ENCODE measurements around the gene KDM6A.
"Not testable (repeated sequence)": the region's sequence is repeated elsewhere in the genome, so short reads cannot be mapped to it uniquely, and the experiment has no call there.

The KDM6A gene

DNA sequence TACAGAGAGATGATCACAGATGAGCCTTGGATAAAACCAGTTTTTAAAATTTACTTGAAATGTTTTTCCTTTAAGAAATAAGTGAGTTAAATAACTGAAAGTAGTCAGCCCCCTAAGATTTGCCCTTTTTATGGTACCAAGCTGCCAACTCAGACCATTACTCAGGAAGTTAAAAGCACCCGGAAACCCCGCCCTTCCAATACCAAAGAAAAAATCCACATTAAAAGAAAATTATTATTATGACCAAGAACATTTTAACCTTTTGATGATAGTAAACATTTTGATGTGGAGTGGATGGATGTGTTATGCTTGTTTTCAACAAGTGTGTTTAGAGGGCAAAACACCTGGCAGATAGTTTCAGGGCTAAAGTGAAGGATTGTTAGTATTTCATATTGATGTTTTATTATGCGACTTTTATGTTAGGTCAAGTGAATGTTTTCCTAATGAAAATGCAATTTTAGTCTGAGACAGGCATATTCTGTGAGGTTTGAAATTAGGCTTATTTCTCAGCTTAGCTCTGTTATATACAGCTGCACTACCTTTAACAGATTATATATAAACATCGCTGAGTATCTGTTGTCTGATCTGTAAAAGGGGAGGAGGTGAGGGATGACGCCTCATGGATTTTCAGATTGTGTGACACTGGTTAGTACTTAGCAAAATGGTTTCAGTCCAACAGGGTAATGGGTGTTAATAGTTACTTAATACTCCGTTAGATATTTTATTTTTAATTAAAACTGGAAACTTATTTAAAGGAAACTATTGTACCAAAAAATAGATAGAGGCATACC, 89.0 kb downstream of the KDM6A start:
- DNase-seq: no peak

DNA sequence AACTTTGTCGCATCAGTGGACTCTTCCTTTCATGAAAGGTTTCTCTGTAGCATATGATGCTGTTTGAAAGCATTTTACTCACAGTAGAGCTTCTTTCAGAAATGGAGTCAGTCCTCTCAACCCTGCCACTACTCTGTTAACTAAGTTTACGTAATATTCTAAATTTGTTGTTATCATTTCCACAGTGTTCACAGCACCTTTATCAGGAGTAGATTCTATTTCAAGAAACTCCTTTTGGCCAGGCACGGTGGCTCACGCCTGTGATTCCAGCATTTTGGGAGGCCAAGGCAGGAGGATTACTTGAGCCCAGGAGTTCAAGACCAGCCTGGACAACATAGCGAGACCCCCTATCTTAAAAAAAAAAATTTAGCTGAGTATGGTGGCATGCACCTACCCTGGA, 90.0 kb downstream of the KDM6A start:
- no peak for DNase-seq

DNA sequence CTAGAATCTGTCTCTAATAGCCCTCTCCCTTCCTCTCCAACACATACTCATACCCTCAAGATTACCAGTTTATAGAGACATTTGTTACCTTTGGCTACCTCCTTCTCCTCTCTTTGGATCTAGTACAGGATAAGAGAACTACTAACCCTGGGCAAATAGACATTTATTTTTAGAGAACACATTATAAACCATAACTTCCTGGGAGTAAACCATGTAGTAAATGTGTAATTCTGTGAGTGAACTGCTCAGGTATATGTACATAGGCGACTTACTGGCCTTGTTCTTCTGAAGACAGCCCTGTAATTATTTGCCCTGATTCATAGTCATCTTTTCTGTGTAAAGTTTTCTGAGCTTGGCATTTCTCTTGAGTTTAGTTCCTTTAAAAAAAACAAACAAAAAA, 94.2 kb downstream of the KDM6A start:
- no peak for DNase-seq

DNA sequence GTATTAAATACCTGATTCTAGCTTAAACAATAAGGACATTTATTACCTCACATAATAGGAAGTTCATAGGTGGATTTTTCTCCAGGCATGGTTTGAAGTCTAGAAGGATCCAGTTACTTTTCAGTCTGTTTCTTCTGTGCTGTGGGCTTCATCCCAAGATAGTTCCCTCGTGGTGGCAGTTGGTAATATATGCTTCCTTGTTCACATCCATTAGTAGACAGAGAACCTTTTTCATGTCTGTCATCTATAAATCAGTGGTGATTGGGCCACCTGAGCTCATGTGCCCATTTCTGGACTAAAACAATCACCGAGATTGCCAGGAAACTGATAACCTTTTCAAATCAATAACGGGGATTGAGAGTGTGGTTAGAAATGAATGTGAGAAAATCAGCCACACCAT, 97.7 kb downstream of the KDM6A start:
- DNase-seq: no peak

DNA sequence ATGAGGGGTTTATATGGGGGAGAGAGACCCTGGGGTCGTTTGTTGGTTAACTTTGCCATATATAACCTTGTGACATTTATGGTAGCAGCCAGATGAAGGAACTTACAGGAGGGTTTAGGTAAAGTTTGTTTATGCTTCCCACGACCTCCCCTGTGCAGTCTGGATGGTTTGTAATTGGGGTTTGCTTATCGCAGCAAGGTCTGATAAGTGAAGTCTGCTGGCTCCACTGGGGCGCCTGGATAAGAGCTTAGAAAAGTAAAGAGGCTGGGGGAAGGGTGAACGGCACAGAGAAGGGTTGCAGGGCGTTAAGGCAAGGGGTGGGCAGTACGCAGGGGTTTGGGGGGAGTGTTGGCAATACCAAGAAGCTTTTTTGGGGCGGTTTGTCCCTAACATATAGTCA, 98.7 kb downstream of the KDM6A start:
- no peak for DNase-seq

DNA sequence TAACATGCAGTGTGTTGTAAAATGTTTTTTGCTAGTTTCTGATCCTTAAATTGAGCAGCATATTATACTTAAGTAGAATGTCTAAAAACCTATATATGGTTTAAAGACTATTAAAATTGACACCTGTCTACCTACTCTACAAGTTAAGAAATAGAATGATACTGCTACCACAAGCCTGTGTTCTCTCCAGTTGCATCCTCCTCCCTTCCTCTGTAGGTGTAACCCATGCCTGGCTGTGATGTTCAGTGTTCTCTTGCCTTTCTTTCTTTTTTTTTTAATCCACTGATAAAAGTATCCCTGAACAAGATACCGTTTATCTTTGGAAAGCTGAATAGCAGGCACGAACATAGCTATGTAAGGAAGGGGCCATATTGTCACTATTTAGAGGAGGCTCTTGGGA, 99.1 kb downstream of the KDM6A start:
- DNase-seq: no peak

DNA sequence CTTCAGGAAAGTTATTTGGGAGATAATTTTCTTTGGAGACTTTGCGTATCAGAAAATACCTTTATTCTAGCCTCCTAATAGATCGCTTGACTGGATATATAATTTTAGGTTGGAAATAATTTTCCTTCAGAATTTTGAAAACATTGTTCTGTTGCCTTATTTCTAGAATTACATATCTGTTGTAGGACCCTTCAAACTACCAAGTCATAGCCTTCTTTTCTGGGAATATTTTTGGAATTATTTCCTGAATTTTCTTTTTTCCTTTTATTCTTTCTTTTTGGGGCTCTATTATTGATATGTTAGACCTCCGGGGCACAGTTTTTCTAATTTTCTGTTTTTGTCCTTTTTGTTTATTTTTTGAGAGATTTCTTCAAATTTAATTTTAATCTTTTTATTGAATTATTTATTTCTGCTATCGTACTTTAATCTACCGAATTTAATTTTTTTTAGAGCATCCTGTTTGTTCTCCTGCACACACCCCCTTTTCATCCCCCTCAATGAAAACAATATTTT, 100.5 kb downstream of the KDM6A start:
- DNase-seq: no peak

DNA sequence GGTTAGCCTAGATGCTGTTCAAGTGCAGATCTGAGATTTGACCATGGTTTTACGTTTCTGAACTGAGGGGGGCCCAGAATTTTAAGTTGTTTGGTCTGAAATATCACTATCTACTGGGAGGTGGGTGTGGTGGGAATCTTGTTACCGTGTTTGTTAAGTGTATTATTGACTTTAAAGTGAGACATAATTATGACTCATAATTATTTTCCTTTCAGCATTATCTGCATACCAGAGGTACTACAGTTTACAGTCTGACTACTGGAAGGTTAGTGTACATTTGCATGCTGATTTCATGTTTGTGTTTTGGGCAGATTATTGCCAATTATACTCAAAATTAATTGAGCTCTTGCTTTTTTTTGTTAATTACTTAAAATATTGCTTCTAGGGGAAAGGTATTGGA, 101.5 kb downstream of the KDM6A start:
- DNase-seq: no peak

DNA sequence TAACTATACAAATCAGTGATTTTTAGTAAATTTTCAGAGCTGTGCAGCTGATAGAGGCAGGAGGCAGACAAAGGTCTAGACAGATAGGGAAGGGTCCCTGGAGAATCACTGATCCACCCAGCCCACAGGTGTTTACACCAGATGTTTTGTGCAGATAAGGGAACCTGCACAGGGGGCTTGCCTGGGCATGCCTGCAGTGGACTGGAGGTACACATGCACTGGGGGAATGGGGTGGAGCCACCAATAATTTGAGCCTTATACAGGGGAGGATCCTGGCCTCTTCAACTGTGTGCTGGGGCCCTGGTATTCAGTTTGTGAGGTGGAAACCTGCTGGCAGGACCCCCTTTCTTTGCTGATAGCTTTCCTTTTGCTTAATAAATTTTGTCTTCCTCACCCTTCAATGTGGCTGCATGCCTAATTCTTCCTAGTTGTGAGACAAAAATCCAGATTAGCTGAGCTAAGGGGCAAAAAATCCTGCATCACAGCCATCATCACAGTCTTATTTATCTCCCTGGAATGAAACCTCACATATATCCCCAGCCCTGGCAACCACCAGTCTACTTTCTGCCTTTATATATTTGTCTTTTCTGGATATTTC, 102.8 kb downstream of the KDM6A start:
- no peak for DNase-seq

DNA sequence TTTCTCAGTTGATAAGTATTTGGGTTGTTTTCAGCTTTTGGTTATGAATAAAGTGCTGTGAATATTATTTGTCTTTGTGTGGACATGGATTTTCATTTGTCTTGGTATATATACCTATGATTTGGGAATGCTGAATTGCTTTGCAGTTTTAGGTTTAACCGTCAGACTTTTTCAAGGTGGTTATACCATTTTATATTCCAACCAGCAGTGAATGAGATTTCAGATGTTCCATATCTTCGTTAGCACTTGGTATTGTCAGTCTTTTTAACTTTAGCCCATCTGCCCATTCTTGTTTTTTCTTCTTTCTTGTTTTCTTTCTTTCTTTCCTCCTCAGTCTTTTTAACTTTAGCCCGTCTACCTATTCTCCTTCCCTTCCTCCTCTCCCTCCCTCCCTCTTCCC, 106.0 kb downstream of the KDM6A start:
- no peak for DNase-seq

DNA sequence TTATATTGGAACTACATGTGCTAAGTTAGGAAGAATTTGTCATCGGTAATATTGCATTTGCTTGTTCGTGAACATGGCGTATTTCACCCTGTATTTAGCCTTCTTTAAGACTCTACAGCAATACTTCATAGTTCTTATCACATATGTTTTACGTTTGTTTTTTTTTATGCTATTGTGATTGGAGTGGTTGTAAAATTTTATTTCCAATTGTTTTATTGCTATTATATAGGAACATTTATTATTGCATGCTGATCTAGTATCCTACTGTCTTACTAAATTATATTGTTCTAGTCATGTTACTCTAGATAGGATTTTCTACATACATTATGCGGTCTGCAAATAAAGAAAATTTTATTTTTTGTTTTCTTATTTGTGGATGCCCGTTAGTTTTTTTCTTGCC, 107.4 kb downstream of the KDM6A start:
- DNase-seq: no peak

DNA sequence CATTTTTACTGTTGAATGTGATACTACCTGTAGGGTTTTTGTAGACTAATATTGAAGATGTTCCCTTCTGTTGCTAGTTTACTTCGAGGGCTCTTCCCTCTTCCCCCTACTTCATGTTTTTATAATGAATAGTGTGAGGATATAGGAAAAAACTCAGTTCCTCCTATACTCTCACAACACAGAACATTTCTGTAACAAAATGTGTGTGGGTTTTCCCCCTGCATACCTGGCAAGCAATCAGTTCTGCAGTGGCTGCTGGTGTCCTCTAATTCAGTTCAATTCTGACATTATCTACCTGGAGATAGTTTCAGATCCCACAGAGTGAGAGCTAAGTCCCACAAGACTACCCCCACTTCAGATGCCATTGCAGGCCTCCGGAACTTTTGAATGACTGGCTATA, 107.9 kb downstream of the KDM6A start:
- DNase-seq: no peak

DNA sequence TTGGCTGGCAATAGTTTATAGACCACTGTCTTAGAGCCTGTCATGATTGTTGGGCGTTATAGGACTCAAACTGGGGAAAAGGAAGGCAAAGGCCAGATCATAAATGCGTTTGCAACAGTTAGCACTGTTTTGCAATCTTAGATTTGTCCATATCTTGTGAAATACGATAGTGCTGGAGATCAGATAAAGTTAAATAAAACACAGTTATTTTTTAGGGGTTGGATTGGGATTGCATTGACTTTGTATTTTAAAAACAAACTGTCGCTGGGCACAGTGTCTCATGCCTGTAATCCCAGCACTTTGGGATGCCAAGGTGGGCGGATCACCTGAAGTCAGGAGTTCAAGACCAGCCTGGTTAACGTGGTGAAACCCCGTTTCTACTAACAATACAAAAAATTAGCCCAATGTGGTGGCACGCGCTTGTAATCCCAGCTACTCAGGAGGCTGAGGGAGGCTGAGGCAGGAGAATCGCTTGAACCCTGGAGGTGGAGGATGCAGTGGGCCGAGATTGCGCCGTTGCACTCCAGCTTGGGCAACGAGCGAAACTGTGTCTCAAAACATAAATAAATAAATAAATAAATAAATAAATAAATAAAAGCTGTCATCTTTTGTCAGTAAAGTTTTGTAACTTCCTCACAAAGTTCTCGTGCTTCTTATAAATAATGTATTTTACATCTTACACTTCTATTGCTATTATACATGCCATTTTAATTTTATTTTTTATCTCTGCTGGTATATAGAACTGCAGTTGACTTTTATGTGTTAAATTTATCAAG, 117.2 kb downstream of the KDM6A start:
- DNase-seq: no peak

DNA sequence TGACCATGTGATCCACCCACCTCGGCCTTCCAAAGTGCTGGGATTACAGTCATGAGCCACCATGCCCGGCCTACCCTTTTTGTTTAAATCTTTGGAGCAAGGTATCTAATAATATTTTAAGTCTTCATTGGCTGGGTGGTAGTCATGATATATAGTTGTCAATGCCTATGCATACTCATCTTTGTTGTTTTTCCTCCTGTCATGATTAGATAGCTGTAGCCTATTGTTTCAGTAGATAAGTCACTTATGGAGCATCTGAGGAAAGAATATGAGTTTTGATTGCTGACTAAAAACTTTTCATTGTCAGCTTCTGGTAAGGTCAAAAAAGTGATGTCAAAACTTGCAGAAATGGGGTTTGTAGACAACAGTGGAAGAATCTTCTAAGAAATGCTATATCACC, 119.8 kb downstream of the KDM6A start:
- no peak for DNase-seq

DNA sequence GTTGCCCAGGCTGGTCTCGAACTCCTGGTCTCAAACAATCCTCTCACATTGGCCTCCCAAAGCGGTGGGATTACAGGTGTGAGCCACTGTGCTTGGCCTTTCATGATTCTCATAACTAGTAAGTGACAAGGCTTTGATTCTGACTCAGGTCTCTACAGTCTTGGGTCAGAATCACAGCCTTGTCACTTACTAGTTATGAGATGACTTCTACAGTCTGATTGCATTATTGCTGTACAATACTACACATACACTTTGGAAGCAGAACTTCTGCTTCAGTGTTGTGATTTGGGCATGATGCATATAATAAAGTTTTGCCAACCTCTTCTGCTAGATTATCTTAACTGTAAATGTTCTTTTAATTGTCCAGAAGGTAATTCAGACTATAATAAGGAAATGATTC, 123.3 kb downstream of the KDM6A start:
- no peak for DNase-seq

DNA sequence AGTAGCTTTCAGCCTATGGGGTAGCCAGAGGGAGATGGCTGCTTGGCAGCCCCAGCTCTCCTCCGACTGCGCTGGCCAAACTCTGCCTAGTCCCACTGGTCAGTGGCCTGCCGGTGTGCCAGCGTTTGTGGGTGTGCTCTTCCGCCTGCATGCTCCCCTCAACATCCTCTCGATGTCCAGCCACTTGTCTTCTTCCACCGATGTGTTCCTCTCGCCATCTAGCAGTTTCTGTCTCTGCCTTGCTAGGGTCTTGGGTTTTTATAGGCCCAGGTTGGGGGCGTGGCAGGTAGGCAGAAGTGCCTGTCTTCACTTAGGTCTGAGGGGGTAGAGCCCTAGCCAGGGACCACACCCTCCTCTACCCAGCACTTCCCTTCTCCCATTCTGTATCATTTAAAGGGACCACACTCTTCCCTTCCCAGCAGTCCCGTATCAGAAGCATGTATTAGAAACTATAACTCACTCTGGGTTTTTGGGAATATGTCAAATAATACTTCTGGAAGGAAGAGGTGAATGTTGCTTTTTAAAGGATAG, 124.4 kb downstream of the KDM6A start:
- DNase-seq: no peak

DNA sequence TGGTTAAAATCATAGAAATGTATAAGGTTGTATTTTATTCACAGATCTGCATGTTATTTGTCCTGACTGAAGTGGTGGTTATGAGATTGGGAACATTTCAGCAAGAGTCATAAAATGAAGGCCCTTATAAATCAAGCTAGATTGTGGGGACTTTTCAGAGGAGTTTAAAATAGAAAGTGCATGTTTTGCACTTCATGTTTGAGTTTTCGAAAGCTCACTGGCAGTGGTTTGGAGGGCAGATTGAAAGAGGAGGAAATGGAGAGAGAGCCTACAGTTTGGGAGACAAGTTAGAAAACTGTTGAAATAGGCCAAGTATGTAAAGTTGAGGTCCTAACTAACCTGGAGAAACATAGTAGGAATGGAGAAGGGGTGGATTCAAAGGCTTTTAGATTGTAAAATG, 124.9 kb downstream of the KDM6A start:
- no peak for DNase-seq

DNA sequence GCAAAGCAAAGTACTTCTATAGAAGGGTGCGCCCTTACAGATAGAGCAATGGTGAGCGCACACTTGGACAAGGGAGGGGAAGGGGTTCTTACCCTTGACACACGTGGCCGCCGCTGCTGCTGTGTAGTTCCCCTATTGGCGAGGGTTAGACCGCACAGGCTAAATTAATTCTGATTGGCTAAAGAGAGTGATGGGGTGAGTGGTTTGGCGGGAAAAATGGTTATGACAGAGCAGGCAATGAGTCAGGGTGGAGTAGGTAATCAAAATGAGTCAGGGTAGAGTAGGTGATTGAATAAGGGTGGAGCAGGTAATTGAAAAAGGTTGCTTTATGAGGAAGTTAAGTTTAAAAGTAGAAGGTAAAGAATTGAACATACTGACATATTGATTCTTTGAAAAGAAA, 126.2 kb downstream of the KDM6A start:
- DNase-seq: not testable (repeated sequence)

DNA sequence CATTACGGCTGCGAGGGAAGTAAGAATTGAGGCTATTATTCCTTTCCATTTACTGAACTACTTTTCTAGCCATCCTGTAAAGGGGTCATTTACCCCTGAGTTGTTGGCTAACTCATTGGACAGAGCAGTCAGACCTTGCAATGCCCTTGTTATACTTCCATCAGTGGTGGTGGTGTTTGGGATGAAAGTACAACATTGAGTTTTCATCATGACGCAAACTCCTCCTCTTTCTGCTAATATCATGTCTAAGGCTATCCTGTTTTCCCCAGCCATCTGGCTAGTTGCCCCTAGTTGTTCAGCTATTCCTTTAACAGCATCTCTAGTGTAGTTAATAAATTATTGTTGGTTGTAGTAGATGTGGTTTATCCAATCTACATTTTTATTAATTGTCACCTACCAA, 126.9 kb downstream of the KDM6A start:
- not testable (repeated sequence) for DNase-seq

DNA sequence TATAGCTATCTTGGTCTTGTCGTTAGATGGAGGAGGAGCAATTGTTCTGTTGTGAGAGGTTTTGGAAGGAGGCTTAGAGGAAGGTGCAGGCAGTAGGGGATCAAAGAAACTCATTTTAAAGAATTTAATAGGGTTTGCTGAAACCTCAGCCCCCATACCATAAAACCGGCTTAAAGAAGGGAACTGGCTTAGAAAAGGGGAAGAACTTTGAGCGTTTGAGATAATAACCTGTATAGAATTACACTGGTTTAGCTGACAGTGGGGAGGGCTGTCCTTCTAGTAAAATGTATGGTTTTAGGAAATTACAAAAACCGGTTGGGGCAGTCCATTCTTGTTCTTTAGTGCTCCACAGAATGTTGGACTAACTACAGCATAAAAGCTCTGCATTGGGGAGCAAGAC, 128.1 kb downstream of the KDM6A start:
- no peak for DNase-seq

DNA sequence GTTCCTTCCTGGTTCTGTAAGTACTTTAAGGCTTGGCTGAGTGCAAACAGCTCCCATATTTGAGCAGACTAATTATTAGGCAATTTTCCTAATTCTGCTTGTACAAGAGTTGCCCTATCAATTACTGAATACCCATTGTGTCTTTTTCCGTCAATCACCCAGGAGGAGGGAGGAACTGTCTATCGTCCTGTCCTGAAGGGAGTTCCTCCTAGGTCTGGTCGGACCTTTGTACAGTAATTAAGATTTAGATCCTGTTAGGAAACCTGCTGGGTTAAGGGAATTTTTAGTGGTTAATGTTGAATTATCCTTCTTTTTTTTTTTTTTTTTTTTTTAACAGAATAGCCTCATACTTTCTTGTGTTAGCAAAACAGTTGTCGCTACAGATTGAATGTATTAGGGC, 130.1 kb downstream of the KDM6A start:
- no peak for DNase-seq

All from hypothalamus (tissue), 51 donors.